Thyroid gland (tissue), 4 donors: ENCODE measurements around the gene LRRC30. TPM values are rescaled to one million over a fixed set of nuclear protein-coding genes. Genes with fewer than 3 reads are reported as not detected.

Experiments
- DNase-seq, 2 donors: peaks; one replicate each; pipeline ENCODE4 v3.0.0-alpha.2; 2019
- H3K27ac ChIP-seq, 3 donors: fragments of 200-600 bp; sonication (generic); 1 replicate in 2 of 3; 2 replicates in 1 of 3; pipeline ENCODE4 v1.5.1; 2016 to 2019; ENCODE audit warnings: mild to moderate bottlenecking in 1 of 3, moderate library complexity in 1 of 3
- H3K27me3 ChIP-seq: fragments of 200-600 bp; sonication (generic); one replicate; pipeline ENCODE4 v1.5.1; 2019
- H3K36me3 ChIP-seq, 2 donors: fragments of 200-600 bp; sonication (generic); one replicate each; pipeline ENCODE4 v1.5.1; 2016 to 2019
- H3K4me1 ChIP-seq, 2 donors: fragments of 200-600 bp; sonication (generic); one replicate each; pipeline ENCODE4 v1.5.1; 2017 to 2019
- H3K4me3 ChIP-seq, 3 donors: fragments of 200-600 bp; sonication (generic); replicated peaks in 1 of 3; 1 replicate in 2 of 3; 2 replicates in 1 of 3; pipeline ENCODE4 v1.5.1; 2016; ENCODE audit warnings: mild to moderate bottlenecking in 1 of 3
- H3K9me3 ChIP-seq: fragments of 200-600 bp; sonication (generic); one replicate; pipeline ENCODE4 v1.5.1; 2017
- POLR2A ChIP-seq, 2 donors: fragments of 450-650 bp; IDR thresholded peaks; one replicate each; pipeline ENCODE4 v1.6.1; 2017; ENCODE audit warnings: antibody characterized with exemption in 2 of 2, mild to moderate bottlenecking in 2 of 2, moderate library complexity in 1 of 2
- WGBS, 2 donors: methylation state at CpG; one replicate each; pipeline ENCODE4 v1.1.5; 2017; 5-methylcytosine and 5-hydroxymethylcytosine counted together
- intact Hi-C: fragments of 100-400 bp; cut with DNase I; formaldehyde crosslinking; loops from one replicate; pipeline ENCODE4 v1.15.1; 2023
- total RNA-seq, 4 donors: library from RNA; depleted of rRNA; stranded (reverse); fragments of >200 nt; gene quantifications; one replicate each; pipeline ENCODE4 v1.2.3, GENCODE V29; 2016
- TF ChIP-seq, protein P1 (sequence below), 6 experiments: fragments of 200-600 bp in 3 of 6; fragments of 450-650 bp in 3 of 6; sonication (generic) in 3 of 6; IDR thresholded peaks; one replicate each; pipeline ENCODE4 v1.5.1; 2016 to 2019; ENCODE audit warnings: antibody characterized with exemption in 6 of 6, mild to moderate bottlenecking in 2 of 6, inconsistent platforms in 1 of 6, moderate library complexity in 1 of 6

The LRRC30 gene
- total RNA-seq, 4 donors from 2014 or later = not detected

DNA sequence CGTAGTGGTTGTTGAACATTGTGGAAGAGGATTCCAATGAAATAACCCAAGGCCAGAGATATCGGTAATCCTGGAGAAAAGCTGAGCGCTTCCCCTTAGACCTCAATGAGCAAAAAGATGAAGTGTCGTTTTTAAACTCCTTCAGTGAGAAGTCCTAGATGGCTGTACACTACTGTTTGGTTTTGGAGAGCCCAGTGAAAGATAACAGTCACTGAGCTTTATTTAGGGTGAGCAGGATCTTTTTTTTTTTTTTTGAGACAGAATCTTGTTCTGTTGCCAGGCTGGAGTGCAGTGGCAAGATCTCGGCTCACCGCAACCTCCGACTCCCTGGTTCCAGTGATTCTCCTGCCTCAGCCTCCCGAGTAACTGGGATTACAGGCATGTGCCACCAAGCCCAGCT lies 24.2 kb downstream of the LRRC30 start:
- Histone ChIP-seq H3K36me3 (no peaks in the 10 kb centered on the region), H3K27ac (no peak overlapping the region), H3K27me3 (no peaks in the 10 kb centered on the region), H3K9me3 (no peaks in the 10 kb centered on the region), H3K4me3 (no peak overlapping the region), H3K4me1 (peaks cover 10 to 23% of the 10 kb centered on the region in 2 donors)
- intact Hi-C loops = no loop called here
- TF ChIP-seq, protein P1, sequence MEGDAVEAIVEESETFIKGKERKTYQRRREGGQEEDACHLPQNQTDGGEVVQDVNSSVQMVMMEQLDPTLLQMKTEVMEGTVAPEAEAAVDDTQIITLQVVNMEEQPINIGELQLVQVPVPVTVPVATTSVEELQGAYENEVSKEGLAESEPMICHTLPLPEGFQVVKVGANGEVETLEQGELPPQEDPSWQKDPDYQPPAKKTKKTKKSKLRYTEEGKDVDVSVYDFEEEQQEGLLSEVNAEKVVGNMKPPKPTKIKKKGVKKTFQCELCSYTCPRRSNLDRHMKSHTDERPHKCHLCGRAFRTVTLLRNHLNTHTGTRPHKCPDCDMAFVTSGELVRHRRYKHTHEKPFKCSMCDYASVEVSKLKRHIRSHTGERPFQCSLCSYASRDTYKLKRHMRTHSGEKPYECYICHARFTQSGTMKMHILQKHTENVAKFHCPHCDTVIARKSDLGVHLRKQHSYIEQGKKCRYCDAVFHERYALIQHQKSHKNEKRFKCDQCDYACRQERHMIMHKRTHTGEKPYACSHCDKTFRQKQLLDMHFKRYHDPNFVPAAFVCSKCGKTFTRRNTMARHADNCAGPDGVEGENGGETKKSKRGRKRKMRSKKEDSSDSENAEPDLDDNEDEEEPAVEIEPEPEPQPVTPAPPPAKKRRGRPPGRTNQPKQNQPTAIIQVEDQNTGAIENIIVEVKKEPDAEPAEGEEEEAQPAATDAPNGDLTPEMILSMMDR (IDR thresholded peaks at IDR 0.05) = no peak
- TF ChIP-seq POLR2A (IDR thresholded peaks at IDR 0.05) = no peak
- 90 to 93% methylated on average over 8 of the region's 8 CpGs for WGBS, 2 donors
- no peak for DNase-seq

DNA sequence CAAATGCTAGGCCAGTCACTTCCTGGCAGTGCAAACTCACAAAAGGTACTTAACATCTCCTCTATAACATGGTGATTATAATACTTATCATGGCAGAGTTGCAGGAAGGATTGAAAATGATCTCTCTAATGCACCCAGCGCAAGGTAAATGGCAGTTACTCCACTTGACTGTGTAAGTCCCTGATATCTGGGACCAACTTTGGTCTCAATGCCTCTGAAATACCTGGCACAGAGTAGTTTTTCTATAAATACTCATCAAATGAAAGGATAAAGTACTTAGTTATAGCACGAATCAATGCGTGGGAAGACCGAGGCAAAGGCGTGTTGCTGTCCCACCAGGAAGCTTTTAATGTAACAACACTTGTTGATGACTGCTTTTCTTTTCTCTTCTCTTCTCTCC lies 24.8 kb downstream of the LRRC30 start:
- no peak overlapping the region for H3K4me3 ChIP-seq
- no peaks in the 10 kb centered on the region for H3K27me3 ChIP-seq
- no peak overlapping the region for H3K27ac ChIP-seq
- peaks cover 11 to 24% of the 10 kb centered on the region in 2 donors for H3K4me1 ChIP-seq
- DNase-seq = no peak
- intact Hi-C loops = no loop called here
- TF ChIP-seq, protein P1 (IDR thresholded peaks at IDR 0.05) = no peak
- TF ChIP-seq POLR2A (IDR thresholded peaks at IDR 0.05) = no peak
- no peaks in the 10 kb centered on the region for H3K36me3 ChIP-seq
- no peaks in the 10 kb centered on the region for H3K9me3 ChIP-seq
- 95 to 98% methylated on average over 5 of the region's 5 CpGs for WGBS, 2 donors

DNA sequence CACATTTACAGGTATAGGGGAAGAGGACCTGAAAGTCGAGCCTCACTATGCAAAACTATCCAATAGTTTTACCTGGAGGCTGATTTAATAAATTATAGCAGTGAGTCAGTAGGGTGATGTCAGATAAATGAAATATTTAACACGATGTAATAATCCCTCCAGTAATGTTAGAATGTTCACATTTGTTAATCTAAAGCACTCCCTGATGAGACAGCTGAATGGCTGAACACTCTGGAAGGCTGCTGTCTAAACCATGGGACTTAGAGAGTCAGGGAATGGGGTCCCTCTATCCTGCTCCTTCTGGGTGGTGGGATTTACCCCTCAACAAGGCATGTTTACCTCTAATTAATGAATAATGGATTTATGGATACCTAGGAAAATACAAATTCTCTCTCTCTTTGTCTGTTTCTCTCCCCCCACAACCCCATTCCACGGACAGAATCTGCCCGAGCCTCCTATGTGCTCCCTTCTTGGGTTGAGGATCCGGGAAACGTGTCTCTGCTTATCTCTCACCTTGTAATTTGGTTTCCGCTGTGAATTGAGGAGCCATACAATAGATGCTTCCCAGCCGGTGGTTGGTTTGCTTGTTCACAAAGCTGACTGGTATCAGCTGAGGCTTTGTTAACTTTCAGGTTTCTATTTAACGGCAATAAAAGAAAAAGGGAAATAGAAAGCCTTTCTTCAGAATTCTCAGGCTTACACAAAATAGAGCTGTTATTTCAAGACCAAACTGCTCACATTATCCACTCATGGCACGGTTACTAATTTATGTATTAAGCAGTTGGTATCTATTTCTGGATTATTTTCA lies 25.9 kb downstream of the LRRC30 start:
- TF ChIP-seq, protein P1 (IDR thresholded peaks at IDR 0.05) = no peak
- no peak for TF ChIP-seq POLR2A (IDR thresholded peaks at IDR 0.05)
- 75 to 85% methylated on average over 10 of the region's 10 CpGs for WGBS, 2 donors
- Histone ChIP-seq H3K9me3 (no peaks in the 10 kb centered on the region), H3K27me3 (no peaks in the 10 kb centered on the region), H3K36me3 (no peaks in the 10 kb centered on the region), H3K27ac (no peak overlapping the region), H3K4me1 (peaks cover 11 to 24% of the 10 kb centered on the region in 2 donors), H3K4me3 (no peak overlapping the region)
- intact Hi-C loops = no loop called here
- DNase-seq = no peak

DNA sequence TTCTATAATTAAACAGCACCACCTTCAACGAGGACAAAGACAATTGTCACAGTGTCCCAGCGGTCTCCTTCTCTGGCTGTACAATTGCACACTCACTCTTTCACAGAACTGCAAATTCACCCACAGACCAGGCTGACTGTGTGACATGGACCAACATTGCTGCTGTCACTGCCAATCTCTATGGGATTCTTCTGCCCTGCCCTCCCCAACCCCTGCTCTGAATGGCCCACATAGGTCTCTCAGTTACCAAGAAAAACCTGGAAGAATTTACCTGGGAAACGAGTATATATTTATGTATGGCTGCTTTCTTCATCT lies 26.5 kb downstream of the LRRC30 start:
- 81 to 88% methylated on average over 3 of the region's 3 CpGs for WGBS, 2 donors
- DNase-seq = no peak

DNA sequence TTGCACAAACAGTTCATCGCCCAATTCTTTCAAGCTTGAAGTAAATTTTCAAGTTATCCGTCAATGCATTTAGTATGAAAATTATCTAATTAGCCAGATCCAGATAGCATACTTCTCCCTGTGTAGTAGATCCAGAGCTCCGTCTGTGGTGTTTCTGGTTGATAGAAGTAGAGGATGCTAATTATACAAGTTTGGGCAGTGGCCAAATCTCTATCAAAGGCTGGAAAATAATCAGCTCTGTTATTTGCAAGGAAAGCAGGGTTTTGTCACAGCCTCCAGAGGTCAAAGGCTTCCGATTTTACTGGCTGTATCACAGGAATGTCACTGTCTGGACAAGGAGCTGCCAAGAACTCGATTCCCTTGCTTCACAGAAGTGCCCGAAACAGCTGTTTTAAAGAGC lies 28.6 kb downstream of the LRRC30 start:
- intact Hi-C loops = no loop called here
- no peak overlapping the region for H3K27ac ChIP-seq
- no peak for TF ChIP-seq POLR2A (IDR thresholded peaks at IDR 0.05)
- TF ChIP-seq, protein P1 (IDR thresholded peaks at IDR 0.05) = no peak
- no peak overlapping the region for H3K4me3 ChIP-seq
- H3K9me3 ChIP-seq = no peaks in the 10 kb centered on the region
- peaks cover 9 to 10% of the 10 kb centered on the region in 2 donors for H3K4me1 ChIP-seq
- peak in 1 of 2 donors; percentile 25 for DNase-seq
- 44 to 47% methylated on average over 6 of the region's 6 CpGs for WGBS, 2 donors
- no peaks in the 10 kb centered on the region for H3K36me3 ChIP-seq
- H3K27me3 ChIP-seq = no peaks in the 10 kb centered on the region

More for the DNA sequence above, 26.5 kb downstream of the LRRC30 start:
- Histone ChIP-seq H3K4me3 (no peak overlapping the region), H3K27ac (no peak overlapping the region), H3K36me3 (no peaks in the 10 kb centered on the region), H3K4me1 (peaks cover 11 to 18% of the 10 kb centered on the region in 2 donors), H3K27me3 (no peaks in the 10 kb centered on the region), H3K9me3 (no peaks in the 10 kb centered on the region)
- TF ChIP-seq POLR2A (IDR thresholded peaks at IDR 0.05) = no peak
- TF ChIP-seq, protein P1 (IDR thresholded peaks at IDR 0.05) = no peak
- intact Hi-C loops = no loop called here
